GM12891 (cell line): ENCODE measurements around the gene HBM.

ENCODE experiments used
- POLR2A ChIP-seq: IDR thresholded peaks from 2 replicates; pipeline ENCODE4 v1.6.1; 2011; ENCODE audit warnings: low read depth, low read length, control low read depth
- POLR2AphosphoS5 ChIP-seq: IDR thresholded peaks from 2 replicates; pipeline ENCODE4 v1.6.1; 2011; ENCODE audit warnings: low read depth, low read length, control low read depth
- SPI1 ChIP-seq: IDR thresholded peaks from 2 replicates; pipeline ENCODE4 v1.6.1; 2011; ENCODE audit warnings: low read depth, low read length, control low read depth
- TAF1 ChIP-seq: IDR thresholded peaks from 2 replicates; pipeline ENCODE4 v1.6.1; 2011; ENCODE audit warnings: low read depth, low read length, control low read depth

- TF ChIP-seq POLR2A (no peak), POLR2AphosphoS5 (no peak), SPI1 (no peak), TAF1 (no peak)
Observed at GRCh38 chr16:180681-181564, 15.1 kb downstream of the HBM start.
